Skeletal muscle satellite cell (primary cell): Measurements from ENCODE around the gene NPAS4.
"Not testable (repeated sequence)": the region's sequence is repeated elsewhere in the genome, so short reads cannot be mapped to it uniquely, and the experiment has no call there.

Source experiments
- H3K27me3 ChIP-seq: 2 replicates; pipeline ENCODE4 v1.7.0; 2013; ENCODE audit warnings: low read length; ENCODE audit not compliant: control insufficient read depth, insufficient read depth
- H3K36me3 ChIP-seq: 2 replicates; pipeline ENCODE4 v1.7.0; 2013; ENCODE audit warnings: mild to moderate bottlenecking, control low read depth, low read length; ENCODE audit not compliant: insufficient read depth
- H3K4me1 ChIP-seq: 2 replicates; pipeline ENCODE4 v1.7.0; 2013; ENCODE audit warnings: low read length; ENCODE audit not compliant: control insufficient read depth, insufficient read depth
- H3K4me2 ChIP-seq: 2 replicates; pipeline ENCODE4 v1.7.0; 2013; ENCODE audit warnings: mild to moderate bottlenecking, low read length
- H3K4me3 ChIP-seq: 2 replicates; pipeline ENCODE4 v1.7.0; 2013; ENCODE audit warnings: low read length
- H3K9ac ChIP-seq: 2 replicates; pipeline ENCODE4 v1.7.0; 2013; ENCODE audit warnings: mild to moderate bottlenecking, low read depth, low read length, moderate library complexity
- H3K9me3 ChIP-seq: replicated peaks from 2 replicates; pipeline ENCODE4 v1.7.0; 2013; ENCODE audit warnings: mild to moderate bottlenecking, control low read depth, low read length

NPAS4 gene

DNA sequence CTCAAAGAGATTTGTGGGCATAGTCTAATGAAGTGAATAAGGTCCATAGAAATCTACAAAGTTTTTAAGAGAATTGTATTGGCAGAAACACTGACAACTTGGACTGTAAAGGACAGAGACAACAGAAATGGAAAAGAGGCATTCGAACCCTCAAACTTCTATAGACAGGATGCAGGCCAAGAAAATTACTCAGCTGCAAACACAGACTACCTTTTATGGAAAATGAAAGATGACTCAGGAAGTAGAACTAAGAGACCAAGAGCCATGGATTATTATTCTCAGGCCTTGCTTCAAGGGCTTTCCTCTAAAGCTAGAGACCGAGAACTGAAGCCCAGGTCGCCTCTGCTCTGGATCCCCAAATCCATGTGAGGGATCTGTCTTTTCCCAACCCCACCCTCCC, 42.1 kb downstream of the NPAS4 start:
- H3K9ac ChIP-seq = no peak overlapping the region
- peaks cover 14% of the 10 kb centered on the region for H3K27me3 ChIP-seq
- H3K9me3 ChIP-seq = no peaks in the 10 kb centered on the region
- no peaks in the 10 kb centered on the region for H3K36me3 ChIP-seq
- peaks cover 6% of the 10 kb centered on the region for H3K4me1 ChIP-seq
- no peak overlapping the region for H3K4me2 ChIP-seq
- no peak overlapping the region for H3K4me3 ChIP-seq

GRCh38 chr11:66464116-66464515, 43.3 kb downstream of the NPAS4 start:
- H3K4me2 ChIP-seq, H3K9ac ChIP-seq, H3K4me3 ChIP-seq, H3K36me3 ChIP-seq, H3K4me1 ChIP-seq, H3K9me3 ChIP-seq: not testable (repeated sequence)
- H3K27me3 ChIP-seq = peaks cover 13% of the 10 kb centered on the region

DNA sequence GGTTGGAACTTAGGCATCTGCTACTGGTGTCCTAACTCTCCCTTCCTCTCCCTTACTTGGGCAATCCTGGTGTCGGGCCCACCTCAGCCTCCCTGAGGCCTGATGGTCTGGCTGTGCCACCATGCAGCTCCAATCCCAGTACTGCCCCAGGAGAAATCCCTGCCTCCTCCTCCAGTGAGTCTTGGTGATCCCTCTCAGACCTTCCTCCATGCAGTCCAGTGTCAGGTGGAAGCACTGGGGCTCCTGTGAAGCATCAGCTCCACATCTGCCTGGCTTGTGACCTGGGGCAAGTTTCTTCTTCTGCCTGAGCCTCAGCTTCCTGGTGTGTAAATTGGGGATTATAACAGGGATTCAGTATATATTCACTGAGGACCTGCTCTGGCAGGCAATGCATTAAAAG, 44.1 kb downstream of the NPAS4 start:
- Histone ChIP-seq H3K27me3 (peaks cover 7% of the 10 kb centered on the region), H3K9ac (no peak overlapping the region), H3K4me3 (no peak overlapping the region), H3K36me3 (no peaks in the 10 kb centered on the region), H3K4me2 (no peak overlapping the region), H3K4me1 (peaks cover 6% of the 10 kb centered on the region), H3K9me3 (no peaks in the 10 kb centered on the region)

GRCh38 chr11:66465373-66466224, 44.8 kb downstream of the NPAS4 start:
- no peaks in the 10 kb centered on the region for H3K36me3 ChIP-seq
- H3K4me3 ChIP-seq = no peak overlapping the region
- peak overlapping the region; percentile 92 for H3K4me2 ChIP-seq
- peaks cover 7% of the 10 kb centered on the region for H3K27me3 ChIP-seq
- H3K9me3 ChIP-seq = no peaks in the 10 kb centered on the region
- H3K9ac ChIP-seq = no peak overlapping the region
- peaks cover 6% of the 10 kb centered on the region for H3K4me1 ChIP-seq

DNA sequence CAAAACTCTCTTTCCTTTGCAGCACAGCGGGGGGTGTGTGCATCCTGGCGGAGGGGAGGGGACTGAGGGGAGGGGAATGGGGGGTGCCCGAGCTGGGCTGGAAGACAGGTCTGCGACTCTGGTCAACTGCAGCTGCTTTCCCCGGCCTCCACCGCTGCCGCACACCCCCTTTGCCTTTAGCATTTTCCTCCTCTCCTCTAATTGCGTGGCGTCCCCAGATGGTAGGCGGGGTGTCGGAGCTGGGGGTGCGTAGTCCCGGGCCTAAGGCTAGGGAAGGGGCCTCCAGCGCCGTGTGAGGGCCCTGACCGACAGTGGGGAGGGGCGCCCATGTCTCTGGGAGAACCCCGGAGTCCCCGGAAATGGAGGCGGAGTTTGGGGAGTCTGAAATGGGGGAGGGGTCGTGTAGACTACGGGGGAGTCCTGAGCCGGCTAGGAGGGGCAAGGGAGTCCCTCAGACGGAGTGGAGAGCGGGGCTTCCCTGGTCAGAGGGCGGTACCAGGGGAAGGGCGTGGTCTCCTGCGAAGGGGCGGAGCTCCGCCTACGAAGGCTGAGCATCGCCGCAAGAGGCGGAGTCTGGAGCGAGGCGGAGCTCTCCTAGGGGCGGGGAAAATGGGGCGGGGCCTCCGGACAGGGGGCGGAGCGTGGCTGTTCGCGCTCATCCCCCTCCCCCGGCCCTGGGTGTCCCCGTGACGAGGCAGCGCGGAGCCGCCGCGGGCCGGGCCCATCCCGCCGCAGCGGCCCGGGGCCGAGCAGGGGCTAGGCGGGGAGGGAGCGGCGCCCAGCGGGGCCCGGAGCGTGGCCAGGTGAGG, 45.6 kb downstream of the NPAS4 start, which contains the start of gene PELI3:
Gene PELI3, plus strand, starts transcription at position 681 of the 809 bp plus-strand sequence. CDS start 1,224 bp downstream, outside the sequence.
- Histone ChIP-seq H3K4me3 (peak within 1 kb of the TSS; percentile 77), H3K9me3 (no peaks in the 10 kb centered on the region), H3K27me3 (peaks cover 7% of the 10 kb centered on the region), H3K4me1 (peaks cover 6% of the 10 kb centered on the region), H3K4me2 (peak within 1 kb of the TSS; percentile 92), H3K36me3 (no peaks in the 10 kb centered on the region), H3K9ac (peak within 1 kb of the TSS; percentile 82)

- Histone ChIP-seq H3K9me3 (no peaks in the 10 kb centered on the region), H3K36me3 (no peaks in the 10 kb centered on the region), H3K4me2 (peak overlapping the region; percentile 92), H3K9ac (peak overlapping the region; percentile 67), H3K27me3 (peaks cover 7% of the 10 kb centered on the region), H3K4me1 (peaks cover 6% of the 10 kb centered on the region), H3K4me3 (peak overlapping the region; percentile 77)
Observed at GRCh38 chr11:66467034-66467659, 46.3 kb downstream of the NPAS4 start.

DNA sequence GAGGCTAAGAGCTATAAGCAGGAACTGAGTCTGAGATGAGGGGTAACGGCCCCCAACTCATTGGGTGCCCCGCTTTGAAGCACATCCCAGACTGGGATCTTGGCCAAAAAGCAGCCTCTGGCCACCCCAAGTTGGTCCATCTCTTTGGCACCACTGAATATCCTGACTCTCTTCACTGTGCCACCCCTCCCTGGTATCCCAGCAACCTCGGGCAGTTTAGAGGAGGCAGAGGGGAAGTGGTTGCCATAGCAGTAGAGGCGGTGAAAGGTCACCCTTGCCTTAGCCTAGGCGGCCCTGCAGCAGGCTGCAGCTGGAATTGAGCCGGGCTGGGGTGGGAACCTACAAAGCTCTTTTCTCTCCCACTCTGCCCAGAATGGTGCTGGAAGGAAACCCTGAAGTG, 46.9 kb downstream of the NPAS4 start:
- H3K9ac ChIP-seq = peak overlapping the region; percentile 67
- H3K4me1 ChIP-seq = peaks cover 6% of the 10 kb centered on the region
- H3K9me3 ChIP-seq = no peaks in the 10 kb centered on the region
- peak overlapping the region; percentile 92 for H3K4me2 ChIP-seq
- H3K36me3 ChIP-seq = no peaks in the 10 kb centered on the region
- peaks cover 7% of the 10 kb centered on the region for H3K27me3 ChIP-seq
- peak overlapping the region; percentile 77 for H3K4me3 ChIP-seq

- Histone ChIP-seq H3K4me2 (no peak overlapping the region), H3K9ac (no peak overlapping the region), H3K9me3 (no peaks in the 10 kb centered on the region), H3K36me3 (no peaks in the 10 kb centered on the region), H3K4me3 (no peak overlapping the region), H3K4me1 (peaks cover 6% of the 10 kb centered on the region), H3K27me3 (peaks cover 7% of the 10 kb centered on the region)
Observed at GRCh38 chr11:66468691-66469090, 47.9 kb downstream of the NPAS4 start.

GRCh38 chr11:66469441-66469840, 48.6 kb downstream of the NPAS4 start:
- Histone ChIP-seq H3K27me3 (peaks cover 7% of the 10 kb centered on the region), H3K4me3 (no peak overlapping the region), H3K9me3 (no peaks in the 10 kb centered on the region), H3K4me2 (no peak overlapping the region), H3K9ac (no peak overlapping the region), H3K36me3 (peaks cover 3% of the 10 kb centered on the region), H3K4me1 (peaks cover 6% of the 10 kb centered on the region)

GRCh38 chr11:66470015-66470414, 49.2 kb downstream of the NPAS4 start:
- Histone ChIP-seq H3K4me2 (no peak overlapping the region), H3K27me3 (peaks cover 3% of the 10 kb centered on the region), H3K9me3 (no peaks in the 10 kb centered on the region), H3K9ac (no peak overlapping the region), H3K4me1 (peaks cover 6% of the 10 kb centered on the region), H3K4me3 (no peak overlapping the region), H3K36me3 (peaks cover 3% of the 10 kb centered on the region)

GRCh38 chr11:66471142-66471541, 50.3 kb downstream of the NPAS4 start:
- Histone ChIP-seq H3K9me3 (no peaks in the 10 kb centered on the region), H3K4me2 (no peak overlapping the region), H3K4me1 (peaks cover 6% of the 10 kb centered on the region), H3K9ac (no peak overlapping the region), H3K27me3 (no peaks in the 10 kb centered on the region), H3K4me3 (no peak overlapping the region), H3K36me3 (peaks cover 3% of the 10 kb centered on the region)
